ENCODE data around the gene PANK4. TPM values are rescaled to one million over a fixed set of nuclear protein-coding genes. Genes with fewer than 3 reads are reported as not detected.

The PANK4 gene
- total RNA-seq, 1 experiment from 2014 or later, result 32.2 TPM

- no peak overlapping the region for H3K18ac ChIP-seq (ENCODE audit: insufficient read length, low read depth, low read length)
- Mint-ChIP-seq H3K4me1 (0 out of 4 replicates have a peak, but pooled peaks cover 0 to 3% of the 10 kb centered on the region in 2 experiments), H3K27me3 (ENCODE audit: low read depth) (peaks cover 39% of the 10 kb centered on the region), H3K27ac (no peak overlapping the region), H3K36me3 (ENCODE audit: insufficient read depth in 1 of 3, low read depth in 3 of 3) (0 out of 7 replicates have a peak, but pooled peaks cover 0 to 8% (median 0%) of the 10 kb centered on the region in 3 experiments), H3K4me3 (no peak overlapping the region), H3K9me3 (peaks cover 14 to 16% of the 10 kb centered on the region in 2 experiments)
- H3T11ph ChIP-seq (ENCODE audit: low read length), result no peak overlapping the region
- H2AFZ ChIP-seq (ENCODE audit: low read length), result no peak overlapping the region
- no peak overlapping the region for H2BK15ac ChIP-seq (ENCODE audit: low read depth, low read length)
- WGBS (ENCODE audit: extremely low coverage, insufficient read length, low lambda C conversion rate), result no CpG with 5 or more reads among the region's 14 CpGs
- H3K9me3 ChIP-seq (ENCODE audit: control insufficient read depth, low read depth, low read length), result no peaks in the 10 kb centered on the region
- no peak overlapping the region for H4K91ac ChIP-seq (ENCODE audit: insufficient read length, low read depth, low read length)
- no peak overlapping the region for H2BK12ac ChIP-seq (ENCODE audit: insufficient read length, low read depth, low read length)
- no peak overlapping the region for H2BK120ac ChIP-seq (ENCODE audit: low read depth, low read length, poor library complexity, severe bottlenecking)
- no peak overlapping the region for H2BK20ac ChIP-seq (ENCODE audit: low read depth, low read length, poor library complexity, severe bottlenecking)
- no peak overlapping the region for H2BK5ac ChIP-seq (ENCODE audit: insufficient read length, low read length)
- no peak overlapping the region for H3K9ac ChIP-seq (ENCODE audit: extremely low read depth, insufficient read length, low read length)
- no peak for DNase-seq
- H3K79me1 ChIP-seq (ENCODE audit: insufficient read depth, low read depth, low read length, poor library complexity, severe bottlenecking), result no peaks in the 10 kb centered on the region
- H3K27ac ChIP-seq (ENCODE audit: insufficient read length, low read depth, low read length), result no peak overlapping the region
- TF ChIP-seq CTCF (conservative IDR thresholded peaks at IDR 0.05), result no peak
- H3K4me1 ChIP-seq (ENCODE audit: insufficient read depth, low read length), result no peaks in the 10 kb centered on the region
- H3K56ac ChIP-seq (ENCODE audit: insufficient read length, low read depth, low read length), result no peak overlapping the region
- no peaks in the 10 kb centered on the region for H3K79me2 ChIP-seq (ENCODE audit: insufficient read depth, low read length)
- no peak overlapping the region for H3K23ac ChIP-seq (ENCODE audit: insufficient read length, low read depth, low read length)
- H4K20me1 ChIP-seq (ENCODE audit: control insufficient read depth, insufficient read depth, insufficient read length), result no peaks in the 10 kb centered on the region
- H3K4me2 ChIP-seq (ENCODE audit: insufficient read depth, insufficient read length, low read length), result no peak overlapping the region
- H3K27me3 ChIP-seq (ENCODE audit: insufficient read depth, low read length), result no peaks in the 10 kb centered on the region
- no peak overlapping the region for H3K4ac ChIP-seq (ENCODE audit: low read depth, low read length)
- no peaks in the 10 kb centered on the region for H3K23me2 ChIP-seq (ENCODE audit: insufficient read length, low read depth, low read length, poor library complexity, severe bottlenecking)
- no peak overlapping the region for H3K14ac ChIP-seq (ENCODE audit: insufficient read depth, low read length)
- no peak overlapping the region for H2AK5ac ChIP-seq (ENCODE audit: insufficient read length, low read length)
- H4K8ac ChIP-seq (replicated peaks; ENCODE audit: insufficient read length, low read depth, low read length), result no peak overlapping the region
- no peak overlapping the region for H4K5ac ChIP-seq (ENCODE audit: insufficient read length, low read depth, low read length)
These were observed 36.8 kb downstream of the PANK4 start for GRCh38 chr1:2489615-2490014.
